Muscle of arm (tissue), 14 donors: Measurements from ENCODE around the gene TEX29. TPM values are rescaled to one million over a fixed set of nuclear protein-coding genes. Genes with fewer than 3 reads are reported as not detected.

Source experiments
- DNase-seq: peaks from one replicate; pipeline ENCODE4 v3.0.0-alpha.2; 2013
- long read RNA-seq, 11 donors: transcript quantifications; one replicate each; lab custom pipeline, GENCODE V29; 2026
- polyA plus RNA-seq, 12 donors: library from polyadenylated mRNA; unstranded; fragments of 120-200 nt; gene quantifications; one replicate each; pipeline ENCODE4 v1.2.1, GENCODE V29; 2013; ENCODE audit not compliant: insufficient read length in 12 of 12

TEX29 gene
- polyA plus RNA-seq = under 1 TPM in 6 of 12 donors, not detected in 6; 0.24 to 0.86 (median 0.57) TPM
- long read RNA-seq, donor 1 = 0 reads
- long read RNA-seq, donor 2 = 0 reads
- long read RNA-seq, donor 3 = 0 reads
- long read RNA-seq, donor 4 = 0 reads
- long read RNA-seq, donor 5 = 0 reads
- long read RNA-seq, donor 6 = 0 reads
- long read RNA-seq, donor 7 = 0 reads
- long read RNA-seq, donor 8 = 0 reads
- long read RNA-seq, donor 9 = 0 reads
- long read RNA-seq, donor 10 = 0 reads
- long read RNA-seq, donor 11 = 0 reads

- DNase-seq = no peak
Measured at GRCh38 chr13:111319998-111320911, at the start of gene TEX29. Gene TEX29 (plus strand): TSS chr13:111320642. CDS start chr13:111320891, 249 bp downstream.

DNA sequence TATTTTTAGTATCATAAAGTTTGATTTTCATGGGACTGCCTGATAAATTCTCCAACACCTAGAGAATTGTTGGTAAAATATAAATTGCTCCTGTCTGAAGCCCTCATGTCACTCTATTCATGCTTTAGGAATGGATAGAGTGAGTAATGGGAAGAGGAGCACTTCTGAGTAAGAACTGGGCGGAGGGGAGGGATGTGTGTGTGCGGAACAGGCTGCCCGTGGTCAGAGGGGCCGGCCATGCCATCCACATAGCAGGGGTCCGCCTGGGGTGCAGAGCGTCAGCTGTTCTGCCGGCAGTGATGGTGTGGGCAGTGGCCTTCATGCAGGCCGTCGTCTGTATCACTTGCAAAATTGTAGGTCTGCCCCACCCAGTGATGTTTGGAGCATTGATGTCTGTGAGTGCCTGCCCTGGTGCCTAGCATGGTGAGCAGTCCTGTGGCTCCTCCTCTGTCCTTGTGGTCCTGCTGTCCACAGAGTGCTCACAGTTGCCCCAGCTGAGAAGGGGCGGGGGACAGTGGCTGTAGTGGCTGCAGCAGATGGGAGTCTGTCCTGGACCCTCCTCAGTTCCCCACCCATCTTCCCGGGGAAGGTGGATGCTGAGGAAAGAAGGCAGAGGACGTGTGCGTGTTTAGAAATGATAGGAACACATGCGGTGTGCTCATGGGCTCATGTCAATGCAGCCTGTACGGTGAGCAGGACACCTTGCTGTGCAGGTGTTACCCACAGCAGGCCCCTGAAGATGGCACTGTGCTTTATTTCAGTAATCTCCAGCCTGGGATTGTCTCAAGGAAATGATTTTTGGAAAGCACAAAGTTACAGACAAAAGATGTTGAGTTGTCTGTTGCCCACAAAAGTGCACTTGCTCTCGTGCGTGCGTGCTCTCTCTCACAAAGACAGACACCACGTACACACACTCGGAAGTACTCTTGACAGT is 49.4 kb upstream of the TEX29 start:
- DNase-seq = no peak

- no peak for DNase-seq
Measured at GRCh38 chr13:111272117-111272516, 48.3 kb upstream of the TEX29 start.

GRCh38 chr13:111275382-111275781 is 45.1 kb upstream of the TEX29 start:
- DNase-seq = no peak

DNA sequence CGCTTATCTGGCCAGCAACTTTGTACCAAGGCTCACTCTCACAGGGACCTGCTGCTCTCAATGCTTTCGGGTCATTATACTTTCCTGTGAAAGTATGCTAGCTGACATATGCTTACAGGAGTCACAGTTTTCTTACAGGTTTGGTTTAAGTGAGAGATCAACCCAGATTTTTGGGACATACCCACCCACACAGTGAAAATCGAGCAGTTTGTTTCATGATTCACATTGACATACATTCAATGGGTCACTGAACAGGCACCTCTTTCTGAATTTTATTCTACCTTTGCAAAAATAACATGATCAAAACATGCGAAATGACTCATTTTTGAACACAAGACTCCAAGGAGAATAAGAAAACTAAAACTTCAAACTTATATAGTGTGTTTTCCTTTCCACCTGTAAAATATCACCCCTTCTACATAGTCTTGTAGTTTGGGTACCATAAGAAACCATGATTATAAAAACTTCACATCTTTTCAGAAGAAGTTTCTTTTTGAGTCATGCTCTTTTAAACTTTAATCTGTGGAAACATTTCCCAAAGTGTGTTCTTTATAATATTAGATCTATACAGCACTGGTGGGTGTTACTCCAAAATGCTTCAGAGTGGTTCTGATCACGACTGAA is 44.3 kb upstream of the TEX29 start:
- DNase-seq = no peak

GRCh38 chr13:111278258-111278657 is 42.2 kb upstream of the TEX29 start:
- no peak for DNase-seq

- peak; percentile 38 for DNase-seq
Measured at GRCh38 chr13:111278743-111279652, 41.4 kb upstream of the TEX29 start.

GRCh38 chr13:111280226-111280625 is 40.2 kb upstream of the TEX29 start:
- DNase-seq = no peak

DNA sequence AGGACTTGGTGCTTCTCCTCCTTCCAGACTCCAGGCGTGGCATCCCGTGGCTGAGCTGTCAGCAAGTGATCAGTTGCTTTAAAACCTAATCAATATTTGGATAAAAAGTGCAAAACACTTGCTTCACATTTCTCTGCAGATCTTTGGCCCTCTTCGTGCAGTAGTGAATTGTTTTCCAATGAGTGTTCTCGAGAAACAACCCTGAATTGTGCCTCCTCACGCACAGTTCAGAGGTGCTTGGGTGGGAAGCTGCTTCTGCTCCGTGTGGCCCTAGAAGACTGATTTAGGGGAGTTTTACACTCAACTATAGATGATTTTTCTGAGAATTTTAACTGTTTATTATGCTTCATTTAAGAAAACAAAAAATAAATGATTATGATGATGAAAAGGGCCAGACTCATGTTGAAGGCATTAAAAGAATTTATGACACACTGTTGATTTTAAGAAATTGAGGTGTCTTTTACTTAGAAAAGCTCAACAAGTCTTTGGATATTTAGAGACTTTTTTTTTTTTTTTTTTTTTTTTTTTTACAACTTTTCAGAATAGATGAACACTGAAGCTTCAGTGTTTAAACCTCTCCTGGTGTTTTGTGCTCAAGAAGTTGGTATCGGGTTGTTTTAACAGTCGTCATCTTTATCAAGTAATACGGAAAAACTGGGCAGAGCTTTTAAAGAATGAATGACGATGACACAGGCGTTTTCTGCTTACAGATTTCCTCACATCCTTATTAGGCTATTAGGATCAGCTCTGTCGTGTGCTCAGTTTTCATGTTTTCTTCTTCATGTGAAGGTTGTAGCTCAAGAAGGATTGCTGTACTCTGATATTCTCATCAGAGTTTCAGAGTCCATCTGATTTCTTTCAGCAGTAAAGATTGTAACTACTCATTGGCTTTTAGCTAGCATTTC is 39.5 kb upstream of the TEX29 start:
- DNase-seq = no peak

DNA sequence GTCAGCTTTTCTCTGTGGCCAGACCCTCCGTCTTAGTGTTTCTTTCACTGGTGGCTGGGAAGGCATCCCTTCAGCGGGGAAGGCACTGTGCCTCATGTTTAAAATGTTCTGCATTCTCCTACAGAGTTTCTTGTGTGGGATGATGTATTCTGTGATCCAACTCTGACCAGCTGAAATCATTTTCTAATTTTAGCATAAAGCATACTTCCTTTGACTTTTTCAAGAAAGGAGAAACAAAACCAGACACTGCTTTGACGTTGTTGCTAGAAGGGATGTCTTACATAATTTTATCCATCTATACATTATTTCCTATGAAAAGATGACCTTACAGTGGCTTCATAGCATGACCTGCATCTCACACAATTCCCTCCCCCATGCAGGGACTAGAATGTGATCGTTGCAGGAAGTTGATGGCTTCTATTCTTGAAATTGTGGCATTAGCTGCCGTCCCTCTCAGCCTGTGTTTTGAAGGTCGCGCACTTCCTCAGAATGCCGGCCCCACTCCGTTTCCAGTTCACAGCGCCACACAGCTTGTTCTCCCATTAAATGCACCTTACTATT is 38.6 kb upstream of the TEX29 start:
- peak; percentile 35 for DNase-seq

- DNase-seq = no peak
Measured at GRCh38 chr13:111282425-111282824, 38.0 kb upstream of the TEX29 start.

- no peak for DNase-seq
Measured at GRCh38 chr13:111282997-111283396, 37.4 kb upstream of the TEX29 start.

DNA sequence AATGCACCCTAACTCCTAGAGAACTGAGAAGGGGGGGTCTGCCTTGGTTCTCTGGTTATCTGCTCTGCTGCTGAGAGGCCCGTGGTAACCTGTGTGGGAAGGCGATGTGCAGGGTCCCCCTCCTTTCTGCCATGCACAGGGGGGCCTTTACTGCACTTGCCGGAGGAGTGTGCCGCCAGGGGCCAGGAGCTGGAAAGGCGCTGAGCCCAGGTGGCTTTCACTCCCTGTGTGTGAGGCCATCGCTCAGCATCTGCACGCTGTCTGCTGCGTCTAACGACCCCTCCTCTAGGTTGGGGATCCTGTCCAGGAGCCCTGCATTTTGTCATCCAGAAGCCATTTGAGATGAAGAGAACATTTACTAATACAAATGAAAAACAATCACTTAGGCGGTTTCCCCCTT is 37.0 kb upstream of the TEX29 start:
- no peak for DNase-seq

GRCh38 chr13:111283991-111284390 is 36.5 kb upstream of the TEX29 start:
- no peak for DNase-seq

- no peak for DNase-seq
Measured at GRCh38 chr13:111284565-111284964, 35.9 kb upstream of the TEX29 start.

GRCh38 chr13:111286162-111286561 is 34.3 kb upstream of the TEX29 start:
- no peak for DNase-seq

DNA sequence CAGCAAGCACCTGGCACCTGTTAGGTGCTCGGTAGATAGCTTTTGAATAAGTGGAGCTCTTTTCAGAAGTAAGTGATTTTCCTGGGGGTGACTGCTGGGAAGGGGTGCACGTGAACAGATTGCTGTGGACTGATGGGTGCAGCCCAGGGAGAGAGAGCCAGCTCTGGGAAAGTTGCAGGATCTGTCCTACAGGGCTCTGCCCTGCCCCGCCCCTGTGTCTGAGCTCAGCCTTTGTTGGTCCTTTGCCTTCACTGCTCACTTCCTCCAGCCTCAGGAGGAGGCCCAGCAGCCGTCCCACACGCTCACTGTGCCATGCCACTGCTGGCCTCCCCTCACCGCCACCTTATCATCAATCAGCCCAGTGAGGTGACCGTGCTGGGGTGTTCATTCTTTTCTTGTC is 33.7 kb upstream of the TEX29 start:
- no peak for DNase-seq

DNA sequence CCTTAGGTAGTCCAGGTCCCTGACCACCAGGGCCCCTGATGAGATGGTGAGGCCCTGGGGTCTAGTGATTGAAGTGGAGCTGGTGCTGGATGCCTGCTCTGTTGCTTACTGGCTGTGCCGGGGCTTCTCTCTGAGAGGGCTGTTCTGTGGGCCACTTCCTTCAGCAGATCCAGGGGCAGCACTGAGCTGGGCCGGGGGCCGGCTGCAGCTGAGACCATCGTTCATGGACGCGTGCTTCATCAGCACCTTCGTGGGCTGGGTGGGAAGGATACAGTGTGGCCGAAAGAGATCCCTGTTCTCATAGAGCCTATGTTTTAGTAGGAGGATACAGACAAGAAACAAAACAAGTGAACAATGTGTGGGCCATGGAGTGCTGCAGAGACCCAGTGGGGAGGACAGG is 33.2 kb upstream of the TEX29 start:
- no peak for DNase-seq

GRCh38 chr13:111288276-111288675 is 32.2 kb upstream of the TEX29 start:
- no peak for DNase-seq
